Ecto neural progenitor cell (in vitro differentiated cells): ENCODE results near the gene SLC2A9.
"Not testable (repeated sequence)": the region's sequence is repeated elsewhere in the genome, so short reads cannot be mapped to it uniquely, and the experiment has no call there.

Experiments
- DNase-seq: peaks from one replicate; pipeline ENCODE4 v3.0.0-alpha.2; 2018; ENCODE audit warnings: low spot score

SLC2A9 gene

DNA sequence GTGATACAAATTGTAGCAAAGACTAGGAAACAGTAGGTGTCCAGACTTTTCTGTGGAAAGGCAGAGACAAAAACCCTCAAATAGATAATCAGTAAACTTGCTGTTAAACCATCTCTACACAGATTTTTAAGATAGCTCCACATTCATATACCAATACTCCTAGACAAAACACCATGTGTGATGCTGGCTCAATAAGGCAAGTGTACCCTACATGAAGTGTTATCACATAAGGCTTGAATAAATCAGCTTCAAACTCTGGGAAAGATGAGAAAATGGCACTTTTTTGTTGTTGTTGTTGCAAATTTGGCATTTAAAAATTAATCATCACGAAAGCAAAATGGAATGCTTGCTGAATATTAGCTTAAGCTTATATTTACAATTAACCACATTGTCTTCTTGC, 194.7 kb downstream of the SLC2A9 start:
- no peak for DNase-seq

GRCh38 chr4:9825049-9825448, 196.2 kb downstream of the SLC2A9 start:
- no peak for DNase-seq

DNA sequence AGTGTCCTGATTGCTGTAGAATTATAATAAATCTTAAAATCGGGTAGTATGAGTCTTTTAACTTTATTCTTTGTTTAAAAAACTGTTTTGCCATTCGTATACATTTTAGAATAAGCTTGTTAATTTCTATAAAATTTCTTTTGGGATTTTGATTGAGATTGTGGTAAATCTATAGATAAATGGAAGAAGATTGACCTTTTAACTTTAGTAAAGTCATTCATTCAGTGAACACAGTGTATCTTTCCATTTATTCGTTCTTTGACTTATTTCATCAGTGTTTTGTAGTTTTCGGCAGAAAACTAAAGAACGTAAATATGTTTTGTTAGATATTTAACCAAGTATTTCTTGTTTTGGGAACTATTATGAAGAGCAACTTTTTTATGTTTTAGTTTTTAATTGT, 201.0 kb downstream of the SLC2A9 start:
- no peak for DNase-seq

DNA sequence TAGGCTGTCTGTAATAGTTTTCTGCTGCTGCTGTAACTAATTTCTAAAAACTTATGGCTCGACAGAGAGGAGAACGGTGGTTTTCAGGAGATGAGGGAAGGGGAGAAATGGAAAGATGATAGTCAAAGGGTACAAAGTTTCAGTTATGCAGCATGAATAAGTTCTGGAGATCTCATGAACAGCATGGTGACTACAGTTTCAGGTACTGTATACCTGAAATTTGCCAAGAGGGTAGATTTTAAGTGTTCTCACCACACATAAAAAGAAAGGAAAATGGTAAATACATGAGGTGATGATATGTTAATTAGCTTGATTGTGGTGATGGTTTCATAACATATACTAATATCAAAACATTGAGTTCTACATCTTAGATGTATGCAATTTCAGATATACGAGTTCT, 205.0 kb downstream of the SLC2A9 start:
- DNase-seq, result no peak

DNA sequence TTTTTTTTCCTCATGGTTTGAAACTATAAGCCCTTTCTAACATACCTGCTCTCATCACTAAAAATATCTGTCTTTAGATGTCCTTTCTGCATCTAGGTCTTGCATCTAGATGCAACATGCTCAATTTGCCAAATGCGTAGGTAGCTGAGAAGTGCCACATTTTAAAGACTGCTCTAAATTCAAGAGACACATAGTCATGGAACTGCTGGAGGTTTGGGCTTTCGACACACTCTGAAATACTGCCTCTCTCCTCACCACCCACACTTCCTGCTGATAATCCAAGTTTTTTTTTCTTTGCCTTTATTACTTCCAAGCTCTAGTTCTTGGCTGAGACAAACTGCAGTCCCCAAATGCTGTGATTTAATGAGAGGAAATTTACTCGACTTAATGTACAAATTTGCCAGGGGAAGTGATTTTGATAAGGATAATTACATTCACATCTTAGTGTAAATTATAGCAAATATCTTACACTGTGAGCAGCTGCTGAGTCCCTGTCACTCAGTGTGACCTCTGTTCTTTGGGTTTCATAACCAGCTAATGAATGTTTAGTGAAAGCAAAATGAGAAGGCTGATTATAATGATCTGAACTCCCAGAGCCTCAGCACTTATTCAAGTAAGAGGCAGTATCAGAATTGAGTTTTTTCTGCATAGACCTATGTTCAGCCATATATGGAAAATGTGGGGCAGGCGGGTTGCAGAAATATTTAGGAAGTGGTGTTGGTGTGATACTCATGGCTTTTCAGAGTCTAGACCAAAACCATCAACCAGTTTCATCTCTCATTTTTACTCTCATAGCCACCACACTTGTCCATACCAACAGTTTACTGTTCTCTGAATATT, 208.6 kb downstream of the SLC2A9 start:
- no peak for DNase-seq

DNA sequence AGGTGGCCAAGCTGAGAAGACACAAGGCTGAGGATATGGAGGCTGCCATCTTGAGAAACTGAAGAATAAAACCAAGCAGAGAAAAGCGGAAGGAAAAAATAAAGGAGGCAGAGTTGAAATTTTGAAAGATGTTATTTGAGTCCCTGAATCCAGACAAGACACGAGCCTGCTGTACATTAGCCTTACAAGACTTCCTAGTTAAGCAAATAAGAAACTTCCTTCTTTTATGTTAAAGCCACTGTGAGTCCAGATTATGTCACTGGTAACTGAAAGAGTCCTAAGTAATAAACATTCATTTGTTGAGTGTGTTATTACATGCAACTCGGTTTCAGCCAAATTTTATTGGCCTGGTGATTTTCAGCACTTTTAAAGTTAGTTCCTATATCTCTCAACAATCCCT, 209.5 kb downstream of the SLC2A9 start:
- no peak for DNase-seq

- no peak for DNase-seq
Observed at GRCh38 chr4:9808077-9808476, 213.2 kb downstream of the SLC2A9 start.

DNA sequence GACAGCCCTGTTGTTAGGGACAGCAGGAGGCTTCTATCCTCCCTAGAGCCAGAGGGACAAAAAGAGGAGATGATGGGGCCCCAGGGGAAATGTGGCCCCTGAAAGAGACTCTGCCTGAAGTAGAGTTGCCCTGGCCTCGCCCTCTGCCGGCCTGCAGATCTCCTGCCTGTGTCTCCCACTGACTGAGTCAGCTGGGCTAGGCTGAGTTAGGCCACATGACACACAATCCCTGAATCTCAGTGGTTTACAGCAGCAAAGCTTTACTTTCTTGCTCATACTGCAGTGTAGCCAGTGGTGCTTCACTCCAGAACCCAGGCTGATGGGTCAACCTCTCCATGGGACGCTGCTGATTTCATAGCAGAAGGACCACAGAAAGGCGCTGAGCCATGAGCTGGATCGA, 216.4 kb downstream of the SLC2A9 start:
- DNase-seq, result no peak

- DNase-seq, result no peak
Observed at GRCh38 chr4:9800848-9801247, 220.4 kb downstream of the SLC2A9 start.

GRCh38 chr4:9796641-9797040, 224.7 kb downstream of the SLC2A9 start:
- DNase-seq, result not testable (repeated sequence)

GRCh38 chr4:9792381-9792780, 228.9 kb downstream of the SLC2A9 start:
- no peak for DNase-seq

- not testable (repeated sequence) for DNase-seq
Observed at GRCh38 chr4:9785891-9786290, 235.4 kb downstream of the SLC2A9 start.

GRCh38 chr4:9782136-9782436, 239.2 kb downstream of the SLC2A9 start:
- no peak for DNase-seq

DNA sequence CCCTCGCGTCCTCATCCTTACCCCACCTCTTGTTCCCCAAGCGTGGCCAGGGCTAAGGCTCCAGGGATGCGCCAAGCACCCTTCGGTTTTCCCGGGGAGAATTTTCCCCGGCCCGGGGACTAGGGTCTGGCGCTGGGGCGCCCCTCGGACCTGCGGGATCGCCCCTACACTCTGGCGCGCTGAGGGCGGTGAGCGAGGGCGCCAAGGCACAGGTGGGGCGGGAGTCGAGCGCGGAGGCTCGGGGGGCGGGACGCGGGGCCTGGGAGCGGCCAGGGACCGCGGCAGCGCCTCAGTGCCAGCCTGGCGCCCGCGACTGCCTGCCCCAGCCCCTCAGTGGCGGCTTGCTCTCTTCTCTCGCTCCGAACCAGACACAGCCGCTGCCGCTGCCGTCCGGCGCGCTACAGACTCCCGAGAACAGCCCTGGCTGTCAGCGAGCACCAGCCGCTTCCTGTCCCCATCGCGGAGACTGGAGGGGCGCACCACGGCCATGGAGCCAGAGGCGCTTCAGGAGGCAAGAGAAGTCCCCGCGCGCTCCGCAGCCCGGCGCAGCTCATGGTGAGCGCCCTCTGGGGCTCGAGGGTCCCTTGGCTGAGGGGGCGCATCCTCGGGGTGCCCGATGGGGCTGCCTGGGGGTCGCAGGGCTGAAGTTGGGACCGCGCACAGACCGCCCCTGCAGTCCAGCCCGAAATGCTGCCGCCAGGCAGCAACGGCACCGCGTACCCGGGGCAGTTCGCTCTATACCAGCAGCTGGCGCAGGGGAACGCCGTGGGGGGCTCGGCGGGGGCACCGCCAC, 239.8 kb downstream of the SLC2A9 start, which contains the start of gene DRD5:
DRD5 (plus strand) TSS at position 292 of the 793 bp plus-strand sequence; CDS start at position 688, 396 bp downstream.
- peak; percentile 70 for DNase-seq
